Liver (tissue), 9 donors: ENCODE measurements around the gene WAPL. TPM values are rescaled to one million over a fixed set of nuclear protein-coding genes. Genes with fewer than 3 reads are reported as not detected.

Experiments
- DNase-seq: peaks from one replicate; pipeline ENCODE4 v3.0.0-alpha.2; 2017; ENCODE audit warnings: low spot score
- H3K27ac ChIP-seq, 2 donors: one replicate each; pipeline ENCODE4 v1.7.0; 2013; ENCODE audit warnings: inconsistent platforms in 2 of 2, low read length in 2 of 2, control low read depth in 1 of 2, low read depth in 1 of 2, mild to moderate bottlenecking in 1 of 2
- H3K27me3 ChIP-seq, 4 donors: one replicate each; pipeline versions ENCODE4 v1.6.1 to v1.7.0; 2013; ENCODE audit warnings: low read length in 3 of 4, inconsistent platforms in 1 of 4, mild to moderate bottlenecking in 1 of 4, moderate library complexity in 1 of 4; ENCODE audit not compliant: control insufficient read depth in 4 of 4, insufficient read depth in 4 of 4
- H3K36me3 ChIP-seq, 4 donors: one replicate each; pipeline versions ENCODE4 v1.6.1 to v1.7.0; 2013; ENCODE audit warnings: low read length in 3 of 4, mild to moderate bottlenecking in 3 of 4, low read depth in 1 of 4, moderate library complexity in 1 of 4; ENCODE audit not compliant: control insufficient read depth in 4 of 4, insufficient read depth in 3 of 4
- H3K4me1 ChIP-seq, 4 donors: one replicate each; pipeline versions ENCODE4 v1.6.1 to v1.7.0; 2013; ENCODE audit warnings: low read length in 3 of 4, mild to moderate bottlenecking in 3 of 4, moderate library complexity in 1 of 4; ENCODE audit not compliant: control insufficient read depth in 4 of 4, insufficient read depth in 4 of 4
- H3K4me3 ChIP-seq, 3 donors: one replicate each; pipeline versions ENCODE4 v1.6.1 to v1.7.0; 2013; ENCODE audit warnings: low read length in 3 of 3, control low read depth in 1 of 3, low read depth in 1 of 3, mild to moderate bottlenecking in 1 of 3
- H3K9ac ChIP-seq, 2 donors: one replicate each; pipeline ENCODE4 v1.7.0; 2013; ENCODE audit warnings: low read length in 2 of 2, mild to moderate bottlenecking in 2 of 2, moderate library complexity in 2 of 2, control low read depth in 1 of 2, low read depth in 1 of 2
- H3K9me3 ChIP-seq, 4 donors: one replicate each; pipeline versions ENCODE4 v1.6.1 to v1.7.0; 2013; ENCODE audit warnings: low read length in 3 of 4; ENCODE audit not compliant: control insufficient read depth in 4 of 4
- FOXA1 ChIP-seq: IDR thresholded peaks from 2 replicates; pipeline ENCODE4 v1.6.1; 2016; ENCODE audit warnings: antibody characterized with exemption
- FOXA2 ChIP-seq: IDR thresholded peaks from 2 replicates; pipeline ENCODE4 v1.6.1; 2016; ENCODE audit warnings: antibody characterized with exemption
- GABPA ChIP-seq, 2 donors: IDR thresholded peaks in 1 of 2; conservative IDR thresholded peaks in 1 of 2; 2 replicates each; pipeline ENCODE4 v1.6.1; 2016; ENCODE audit warnings: antibody characterized with exemption in 2 of 2, mild to moderate bottlenecking in 1 of 2, moderate library complexity in 1 of 2
- HNF4A ChIP-seq, 2 donors: conservative IDR thresholded peaks; 2 replicates each; pipeline ENCODE4 v1.6.1; 2016; ENCODE audit warnings: antibody characterized with exemption in 2 of 2, mild to moderate bottlenecking in 2 of 2
- HNF4G ChIP-seq: IDR thresholded peaks from 2 replicates; pipeline ENCODE4 v1.6.1; 2016; ENCODE audit warnings: antibody characterized with exemption
- JUND ChIP-seq, 2 donors: IDR thresholded peaks; 2 replicates each; pipeline ENCODE4 v1.6.1; 2016; ENCODE audit warnings: antibody characterized with exemption in 2 of 2
- NR2F2 ChIP-seq: IDR thresholded peaks from 2 replicates; pipeline ENCODE4 v1.6.1; 2016; ENCODE audit warnings: antibody characterized with exemption
- RAD21 ChIP-seq, 2 donors: IDR thresholded peaks; 2 replicates each; pipeline ENCODE4 v1.6.1; 2016; ENCODE audit warnings: antibody characterized with exemption in 2 of 2, mild to moderate bottlenecking in 2 of 2
- SP1 ChIP-seq: IDR thresholded peaks from 2 replicates; pipeline ENCODE4 v1.6.1; 2018; ENCODE audit warnings: antibody characterized with exemption, mild to moderate bottlenecking
- YY1 ChIP-seq: IDR thresholded peaks from 2 replicates; pipeline ENCODE4 v1.6.1; 2016; ENCODE audit warnings: antibody characterized with exemption, mild to moderate bottlenecking
- WGBS: extraction: QIAGEN DNeasy Blood & Tissue Kit; methylation state at CpG from one replicate; pipeline ENCODE4 v1.1.7; 2013; 5-methylcytosine and 5-hydroxymethylcytosine counted together
- polyA plus RNA-seq, 2 donors: library from polyadenylated mRNA; stranded (reverse) in 1 of 2; unstranded in 1 of 2; fragments of 200-250 nt in 1 of 2; fragments of >200 nt in 1 of 2; fragmentation: Nextera tagmentation in 1 of 2; extraction: Ambion mirVana in 1 of 2; gene quantifications; one replicate each; pipeline versions ENCODE4 v1.2.1 to v1.2.3, GENCODE V29; 2013 to 2015
- total RNA-seq, 2 donors: library from RNA; depleted of rRNA; stranded (reverse); fragments of >200 nt; gene quantifications; one replicate each; pipeline ENCODE4 v1.2.3, GENCODE V29; 2014
- TF ChIP-seq, protein P1 (sequence below): IDR thresholded peaks from 2 replicates; pipeline ENCODE4 v1.6.1; 2016; ENCODE audit warnings: antibody characterized with exemption
- TF ChIP-seq, protein P2 (sequence below): IDR thresholded peaks from 2 replicates; pipeline ENCODE4 v1.6.1; 2016; ENCODE audit warnings: antibody characterized with exemption
- TF ChIP-seq, protein P3 (sequence below): fragments of 150-350 bp; IDR thresholded peaks from 2 replicates; pipeline ENCODE4 v1.5.1; 2017; ENCODE audit warnings: improper control_type of control experiment, low read depth, low read length; ENCODE audit not compliant: missing input control
- TF ChIP-seq, protein P4 (sequence below): IDR thresholded peaks from 2 replicates; pipeline ENCODE4 v1.6.1; 2016; ENCODE audit warnings: antibody characterized with exemption, mild to moderate bottlenecking
- TF ChIP-seq, protein P5 (sequence below): IDR thresholded peaks from 2 replicates; pipeline ENCODE4 v1.6.1; 2016; ENCODE audit warnings: antibody characterized with exemption
- donor health status: healthy.
- donor health status: healthy.
- donor health status: healthy.
- donor health status: healthy.
- donor health status: healthy.

Gene WAPL
- total and polyA plus RNA-seq, 4 donors, result 9.7 to 37.9 (median 24.0) TPM

DNA sequence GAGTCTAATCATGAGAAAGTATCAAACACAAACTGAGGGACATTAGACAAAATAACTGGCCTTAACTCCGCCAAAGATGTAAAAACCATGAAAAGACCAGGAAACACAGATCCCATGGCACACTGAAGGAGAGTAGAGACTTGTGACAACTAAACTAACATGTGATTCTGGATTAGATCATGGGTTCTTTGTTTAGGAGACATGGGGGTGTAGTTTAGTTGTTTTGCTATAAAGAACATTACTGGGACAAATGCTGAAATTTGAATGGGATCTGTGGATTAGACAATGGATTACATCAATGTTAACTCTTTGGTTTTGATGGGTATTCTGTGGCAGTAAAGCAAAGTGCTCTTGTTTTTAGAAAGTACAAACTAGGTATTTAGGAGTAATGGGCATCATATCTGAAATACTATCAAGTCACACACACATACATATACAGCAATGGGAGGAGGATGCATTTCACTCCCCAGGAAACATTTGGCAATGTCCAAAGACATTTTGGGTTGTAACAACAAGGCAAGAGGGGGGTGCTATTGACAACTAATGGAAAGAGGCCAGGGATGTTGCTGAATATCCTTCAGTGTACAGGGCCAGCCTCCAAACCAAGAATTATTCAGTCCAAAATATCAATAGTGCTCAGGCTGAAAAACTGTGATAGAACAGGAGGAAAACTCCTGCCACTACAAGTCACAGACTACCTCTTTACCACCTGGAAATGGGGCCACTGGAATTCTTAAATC is 32.4 kb downstream of the WAPL start:
- H3K4me3 ChIP-seq, result no peak overlapping the region
- TF ChIP-seq JUND (IDR thresholded peaks at IDR 0.05), result no peak
- TF ChIP-seq, protein P1, sequence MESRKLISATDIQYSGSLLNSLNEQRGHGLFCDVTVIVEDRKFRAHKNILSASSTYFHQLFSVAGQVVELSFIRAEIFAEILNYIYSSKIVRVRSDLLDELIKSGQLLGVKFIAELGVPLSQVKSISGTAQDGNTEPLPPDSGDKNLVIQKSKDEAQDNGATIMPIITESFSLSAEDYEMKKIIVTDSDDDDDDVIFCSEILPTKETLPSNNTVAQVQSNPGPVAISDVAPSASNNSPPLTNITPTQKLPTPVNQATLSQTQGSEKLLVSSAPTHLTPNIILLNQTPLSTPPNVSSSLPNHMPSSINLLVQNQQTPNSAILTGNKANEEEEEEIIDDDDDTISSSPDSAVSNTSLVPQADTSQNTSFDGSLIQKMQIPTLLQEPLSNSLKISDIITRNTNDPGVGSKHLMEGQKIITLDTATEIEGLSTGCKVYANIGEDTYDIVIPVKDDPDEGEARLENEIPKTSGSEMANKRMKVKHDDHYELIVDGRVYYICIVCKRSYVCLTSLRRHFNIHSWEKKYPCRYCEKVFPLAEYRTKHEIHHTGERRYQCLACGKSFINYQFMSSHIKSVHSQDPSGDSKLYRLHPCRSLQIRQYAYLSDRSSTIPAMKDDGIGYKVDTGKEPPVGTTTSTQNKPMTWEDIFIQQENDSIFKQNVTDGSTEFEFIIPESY, result no peak
- TF ChIP-seq HNF4A (conservative IDR thresholded peaks at IDR 0.05), result no peak
- no peak for DNase-seq
- no peak overlapping the region for H3K27ac ChIP-seq
- H3K36me3 ChIP-seq, result peaks cover 2 to 25% (median 8%) of the 10 kb centered on the region in 4 donors
- no peaks in the 10 kb centered on the region for H3K9me3 ChIP-seq
- no peak overlapping the region for H3K9ac ChIP-seq
- WGBS, result 99% methylated on average over 1 of the region's 1 CpG
- no peaks in the 10 kb centered on the region for H3K27me3 ChIP-seq
- no peaks in the 10 kb centered on the region for H3K4me1 ChIP-seq

DNA sequence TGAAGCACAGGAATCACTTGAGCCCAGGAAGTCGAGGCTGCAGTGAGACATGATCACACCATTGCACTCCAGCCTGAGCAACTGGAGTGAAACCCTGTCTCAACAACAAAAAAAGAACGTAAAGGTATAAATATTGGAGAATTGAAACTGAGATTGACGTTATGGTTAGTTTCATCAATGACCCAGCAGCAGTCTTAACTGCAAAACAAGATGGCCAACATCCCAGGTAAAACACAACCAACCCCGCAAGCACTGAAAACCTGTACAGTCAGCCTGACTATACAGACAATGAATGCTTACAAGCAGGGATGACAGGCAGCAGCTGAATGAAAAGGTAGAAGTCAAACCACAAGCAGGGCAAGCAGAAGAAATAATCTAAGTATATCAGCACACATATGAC is 34.7 kb downstream of the WAPL start:
- Histone ChIP-seq H3K4me3 (no peak overlapping the region), H3K27ac (no peak overlapping the region), H3K36me3 (peaks cover 7 to 27% (median 14%) of the 10 kb centered on the region in 4 donors), H3K27me3 (no peaks in the 10 kb centered on the region), H3K9ac (no peak overlapping the region), H3K9me3 (no peaks in the 10 kb centered on the region), H3K4me1 (no peaks in the 10 kb centered on the region)
- no peak for DNase-seq
- 95% methylated on average over 4 of the region's 4 CpGs for WGBS
- no peak for TF ChIP-seq GABPA (IDR thresholded peaks at IDR 0.05 in 1 of 2, conservative IDR thresholded peaks at IDR 0.05 in 1 of 2)
- no peak for TF ChIP-seq NR2F2
- TF ChIP-seq, protein P2, sequence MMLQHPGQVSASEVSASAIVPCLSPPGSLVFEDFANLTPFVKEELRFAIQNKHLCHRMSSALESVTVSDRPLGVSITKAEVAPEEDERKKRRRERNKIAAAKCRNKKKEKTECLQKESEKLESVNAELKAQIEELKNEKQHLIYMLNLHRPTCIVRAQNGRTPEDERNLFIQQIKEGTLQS, result no peak
- TF ChIP-seq, protein P3, sequence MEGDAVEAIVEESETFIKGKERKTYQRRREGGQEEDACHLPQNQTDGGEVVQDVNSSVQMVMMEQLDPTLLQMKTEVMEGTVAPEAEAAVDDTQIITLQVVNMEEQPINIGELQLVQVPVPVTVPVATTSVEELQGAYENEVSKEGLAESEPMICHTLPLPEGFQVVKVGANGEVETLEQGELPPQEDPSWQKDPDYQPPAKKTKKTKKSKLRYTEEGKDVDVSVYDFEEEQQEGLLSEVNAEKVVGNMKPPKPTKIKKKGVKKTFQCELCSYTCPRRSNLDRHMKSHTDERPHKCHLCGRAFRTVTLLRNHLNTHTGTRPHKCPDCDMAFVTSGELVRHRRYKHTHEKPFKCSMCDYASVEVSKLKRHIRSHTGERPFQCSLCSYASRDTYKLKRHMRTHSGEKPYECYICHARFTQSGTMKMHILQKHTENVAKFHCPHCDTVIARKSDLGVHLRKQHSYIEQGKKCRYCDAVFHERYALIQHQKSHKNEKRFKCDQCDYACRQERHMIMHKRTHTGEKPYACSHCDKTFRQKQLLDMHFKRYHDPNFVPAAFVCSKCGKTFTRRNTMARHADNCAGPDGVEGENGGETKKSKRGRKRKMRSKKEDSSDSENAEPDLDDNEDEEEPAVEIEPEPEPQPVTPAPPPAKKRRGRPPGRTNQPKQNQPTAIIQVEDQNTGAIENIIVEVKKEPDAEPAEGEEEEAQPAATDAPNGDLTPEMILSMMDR, result no peak
- TF ChIP-seq RAD21 (IDR thresholded peaks at IDR 0.05), result no peak
- no peak for TF ChIP-seq HNF4G
- no peak for TF ChIP-seq FOXA2
- TF ChIP-seq SP1, result no peak
- TF ChIP-seq, protein P4, sequence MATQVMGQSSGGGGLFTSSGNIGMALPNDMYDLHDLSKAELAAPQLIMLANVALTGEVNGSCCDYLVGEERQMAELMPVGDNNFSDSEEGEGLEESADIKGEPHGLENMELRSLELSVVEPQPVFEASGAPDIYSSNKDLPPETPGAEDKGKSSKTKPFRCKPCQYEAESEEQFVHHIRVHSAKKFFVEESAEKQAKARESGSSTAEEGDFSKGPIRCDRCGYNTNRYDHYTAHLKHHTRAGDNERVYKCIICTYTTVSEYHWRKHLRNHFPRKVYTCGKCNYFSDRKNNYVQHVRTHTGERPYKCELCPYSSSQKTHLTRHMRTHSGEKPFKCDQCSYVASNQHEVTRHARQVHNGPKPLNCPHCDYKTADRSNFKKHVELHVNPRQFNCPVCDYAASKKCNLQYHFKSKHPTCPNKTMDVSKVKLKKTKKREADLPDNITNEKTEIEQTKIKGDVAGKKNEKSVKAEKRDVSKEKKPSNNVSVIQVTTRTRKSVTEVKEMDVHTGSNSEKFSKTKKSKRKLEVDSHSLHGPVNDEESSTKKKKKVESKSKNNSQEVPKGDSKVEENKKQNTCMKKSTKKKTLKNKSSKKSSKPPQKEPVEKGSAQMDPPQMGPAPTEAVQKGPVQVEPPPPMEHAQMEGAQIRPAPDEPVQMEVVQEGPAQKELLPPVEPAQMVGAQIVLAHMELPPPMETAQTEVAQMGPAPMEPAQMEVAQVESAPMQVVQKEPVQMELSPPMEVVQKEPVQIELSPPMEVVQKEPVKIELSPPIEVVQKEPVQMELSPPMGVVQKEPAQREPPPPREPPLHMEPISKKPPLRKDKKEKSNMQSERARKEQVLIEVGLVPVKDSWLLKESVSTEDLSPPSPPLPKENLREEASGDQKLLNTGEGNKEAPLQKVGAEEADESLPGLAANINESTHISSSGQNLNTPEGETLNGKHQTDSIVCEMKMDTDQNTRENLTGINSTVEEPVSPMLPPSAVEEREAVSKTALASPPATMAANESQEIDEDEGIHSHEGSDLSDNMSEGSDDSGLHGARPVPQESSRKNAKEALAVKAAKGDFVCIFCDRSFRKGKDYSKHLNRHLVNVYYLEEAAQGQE, result no peak
- TF ChIP-seq FOXA1, result no peak
- TF ChIP-seq JUND (IDR thresholded peaks at IDR 0.05), result no peak
- TF ChIP-seq YY1, result no peak
- TF ChIP-seq, protein P5, sequence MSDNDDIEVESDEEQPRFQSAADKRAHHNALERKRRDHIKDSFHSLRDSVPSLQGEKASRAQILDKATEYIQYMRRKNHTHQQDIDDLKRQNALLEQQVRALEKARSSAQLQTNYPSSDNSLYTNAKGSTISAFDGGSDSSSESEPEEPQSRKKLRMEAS, result no peak
